T-helper 2 cell treated with Interferon-gamma antibody and Interleukin-4, amounts not matched to agents 5 μg/mL and 100 μg/mL, for 36 hours (primary cell): ENCODE measurements around the gene ATG9B.

ENCODE experiments used
- DNase-seq: peaks from one replicate; pipeline ENCODE4 v3.0.0; 2021; ENCODE audit warnings: low spot score
- H3K27ac Mint-ChIP-seq: one replicate; pipeline ENCODE4 v1.8.0; 2021; ENCODE audit warnings: mild to moderate bottlenecking, mixed read lengths
- H3K27me3 Mint-ChIP-seq: one replicate; pipeline ENCODE4 v1.8.0; 2021; ENCODE audit warnings: low read depth, mixed read lengths
- H3K36me3 Mint-ChIP-seq: one replicate; pipeline ENCODE4 v1.8.0; 2021; ENCODE audit warnings: low read depth, mixed read lengths
- H3K4me1 Mint-ChIP-seq: one replicate; pipeline ENCODE4 v1.8.0; 2021; ENCODE audit warnings: low read depth, mixed read lengths
- H3K4me3 Mint-ChIP-seq: one replicate; pipeline ENCODE4 v1.8.0; 2022; ENCODE audit warnings: mild to moderate bottlenecking, moderate library complexity, mixed read lengths
- H3K9me3 Mint-ChIP-seq: one replicate; pipeline ENCODE4 v1.8.0; 2021; ENCODE audit warnings: mixed read lengths

The ATG9B gene, protein sequence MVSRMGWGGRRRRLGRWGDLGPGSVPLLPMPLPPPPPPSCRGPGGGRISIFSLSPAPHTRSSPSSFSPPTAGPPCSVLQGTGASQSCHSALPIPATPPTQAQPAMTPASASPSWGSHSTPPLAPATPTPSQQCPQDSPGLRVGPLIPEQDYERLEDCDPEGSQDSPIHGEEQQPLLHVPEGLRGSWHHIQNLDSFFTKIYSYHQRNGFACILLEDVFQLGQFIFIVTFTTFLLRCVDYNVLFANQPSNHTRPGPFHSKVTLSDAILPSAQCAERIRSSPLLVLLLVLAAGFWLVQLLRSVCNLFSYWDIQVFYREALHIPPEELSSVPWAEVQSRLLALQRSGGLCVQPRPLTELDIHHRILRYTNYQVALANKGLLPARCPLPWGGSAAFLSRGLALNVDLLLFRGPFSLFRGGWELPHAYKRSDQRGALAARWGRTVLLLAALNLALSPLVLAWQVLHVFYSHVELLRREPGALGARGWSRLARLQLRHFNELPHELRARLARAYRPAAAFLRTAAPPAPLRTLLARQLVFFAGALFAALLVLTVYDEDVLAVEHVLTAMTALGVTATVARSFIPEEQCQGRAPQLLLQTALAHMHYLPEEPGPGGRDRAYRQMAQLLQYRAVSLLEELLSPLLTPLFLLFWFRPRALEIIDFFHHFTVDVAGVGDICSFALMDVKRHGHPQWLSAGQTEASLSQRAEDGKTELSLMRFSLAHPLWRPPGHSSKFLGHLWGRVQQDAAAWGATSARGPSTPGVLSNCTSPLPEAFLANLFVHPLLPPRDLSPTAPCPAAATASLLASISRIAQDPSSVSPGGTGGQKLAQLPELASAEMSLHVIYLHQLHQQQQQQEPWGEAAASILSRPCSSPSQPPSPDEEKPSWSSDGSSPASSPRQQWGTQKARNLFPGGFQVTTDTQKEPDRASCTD

DNA sequence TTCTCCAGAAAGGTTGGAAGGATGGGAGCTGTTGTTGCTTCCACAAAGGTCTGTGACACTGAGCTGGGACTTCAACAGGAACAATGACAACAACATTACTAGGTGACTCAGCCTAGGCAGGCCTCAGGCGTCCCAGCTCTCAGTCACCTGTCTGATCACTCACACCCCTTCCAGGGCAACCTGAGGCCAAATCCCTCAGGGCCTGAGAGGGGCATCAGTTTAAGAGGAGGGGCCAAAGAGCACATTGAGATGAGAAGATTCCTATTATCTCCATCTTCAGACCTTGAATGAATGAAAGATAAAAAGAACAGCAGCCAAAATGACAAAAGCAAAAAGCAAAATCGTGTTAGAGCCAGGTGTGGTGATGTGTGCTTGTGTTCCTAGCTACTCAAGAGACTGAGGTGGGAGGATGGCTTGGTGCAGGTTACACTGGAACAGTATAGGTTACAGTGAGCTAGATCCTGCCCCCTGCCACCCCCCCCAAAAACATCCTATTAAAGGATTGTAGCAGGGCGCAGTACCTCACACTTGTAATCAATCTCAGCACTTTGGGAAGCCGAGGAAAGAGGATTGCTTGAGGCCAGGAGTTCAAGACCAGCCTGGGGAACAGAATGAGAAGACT is at the start of gene ATG9B:
TSS of gene ATG9B (minus strand) at position 60 of the 622 bp plus-strand sequence. CDS start 71 bp downstream, outside the sequence.
- DNase-seq, result no peak
- Mint-ChIP-seq H3K27ac (no peak within 1 kb of the TSS), H3K4me3 (no peak within 1 kb of the TSS), H3K4me1 (peaks cover 16% of the 10 kb centered on the region), H3K27me3 (peaks cover 20% of the 10 kb centered on the region), H3K9me3 (no peaks in the 10 kb centered on the region), H3K36me3 (peaks cover 2% of the 10 kb centered on the region)

DNA sequence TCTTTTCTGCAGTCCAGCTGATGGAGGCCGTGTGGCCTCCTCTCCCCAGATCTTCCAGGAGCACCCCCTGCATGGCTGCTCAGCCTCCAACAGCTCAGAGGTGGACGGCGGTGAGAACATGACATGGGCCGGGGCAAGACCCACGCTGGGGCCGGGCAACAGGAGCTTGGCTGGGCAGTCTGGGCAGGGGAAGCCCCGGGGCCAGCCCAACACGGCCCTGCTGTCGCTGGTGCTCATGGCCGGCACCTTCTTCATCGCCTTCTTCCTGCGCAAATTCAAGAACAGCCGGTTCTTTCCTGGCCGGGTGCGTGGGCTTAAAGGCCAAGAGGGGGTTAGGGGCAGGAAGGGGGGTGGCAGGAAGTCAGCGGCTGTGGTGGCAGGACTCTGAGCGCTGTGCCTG is 49.7 kb upstream of the ATG9B start:
- Mint-ChIP-seq H3K27me3 (no peaks in the 10 kb centered on the region), H3K27ac (no peak overlapping the region), H3K36me3 (peaks cover 22% of the 10 kb centered on the region), H3K4me1 (peaks cover 6% of the 10 kb centered on the region), H3K9me3 (no peaks in the 10 kb centered on the region), H3K4me3 (no peak overlapping the region)
- no peak for DNase-seq

DNA sequence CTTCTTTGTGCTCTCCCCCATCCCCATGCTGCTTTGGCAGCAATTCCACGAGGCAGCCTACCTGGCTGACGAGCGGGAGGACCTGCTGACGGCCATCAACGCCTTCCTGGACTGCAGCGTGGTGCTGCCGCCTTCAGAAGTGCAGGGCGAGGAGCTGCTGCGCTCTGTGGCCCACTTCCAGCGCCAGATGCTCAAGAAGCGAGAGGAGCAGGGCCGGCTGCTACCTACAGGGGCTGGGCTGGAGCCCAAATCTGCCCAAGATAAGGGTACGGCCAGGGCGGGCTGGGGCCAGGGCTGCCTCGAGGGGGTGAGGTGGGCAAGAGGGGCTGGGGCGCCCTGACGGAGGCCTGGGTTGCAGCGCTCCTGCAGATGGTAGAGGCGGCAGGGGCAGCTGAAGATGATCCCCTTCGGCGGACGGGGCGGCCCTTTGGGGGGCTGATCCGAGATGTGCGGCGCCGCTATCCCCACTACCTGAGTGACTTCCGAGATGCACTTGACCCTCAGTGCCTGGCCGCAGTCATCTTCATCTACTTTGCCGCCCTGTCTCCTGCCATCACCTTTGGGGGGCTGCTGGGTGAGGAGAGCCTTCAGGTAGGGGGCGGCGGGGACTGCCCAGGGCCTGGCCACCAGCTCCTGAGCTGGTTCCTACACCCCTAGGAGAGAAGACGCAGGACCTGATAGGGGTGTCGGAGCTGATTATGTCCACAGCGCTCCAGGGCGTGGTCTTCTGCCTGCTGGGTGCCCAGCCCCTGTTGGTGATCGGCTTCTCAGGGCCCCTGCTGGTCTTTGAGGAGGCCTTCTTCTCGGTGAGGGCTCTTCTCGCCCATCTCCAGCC is 47.0 kb upstream of the ATG9B start:
- no peaks in the 10 kb centered on the region for H3K4me1 Mint-ChIP-seq
- no peak overlapping the region for H3K4me3 Mint-ChIP-seq
- no peaks in the 10 kb centered on the region for H3K27me3 Mint-ChIP-seq
- no peaks in the 10 kb centered on the region for H3K9me3 Mint-ChIP-seq
- no peak for DNase-seq
- no peak overlapping the region for H3K27ac Mint-ChIP-seq
- H3K36me3 Mint-ChIP-seq, result peaks cover 27% of the 10 kb centered on the region

DNA sequence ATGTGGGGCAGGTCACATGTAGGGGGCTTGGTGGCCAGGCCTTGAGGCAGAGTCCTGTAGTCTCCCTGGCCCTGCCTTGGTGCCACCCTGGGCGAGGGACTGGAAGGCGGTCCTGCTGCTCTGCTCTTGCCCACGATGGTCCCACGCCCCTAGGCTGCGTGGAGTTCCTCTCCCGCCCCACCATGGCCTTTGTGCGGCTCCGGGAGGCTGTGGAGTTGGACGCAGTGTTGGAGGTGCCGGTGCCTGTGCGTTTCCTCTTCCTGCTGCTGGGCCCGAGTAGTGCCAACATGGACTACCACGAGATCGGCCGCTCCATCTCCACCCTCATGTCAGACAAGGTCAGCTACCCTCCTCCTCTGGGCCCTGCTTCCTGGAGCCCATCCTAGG is 46.3 kb upstream of the ATG9B start:
- DNase-seq, result no peak
- Mint-ChIP-seq H3K27me3 (no peaks in the 10 kb centered on the region), H3K27ac (no peak overlapping the region), H3K4me3 (no peak overlapping the region), H3K36me3 (peaks cover 26% of the 10 kb centered on the region), H3K9me3 (no peaks in the 10 kb centered on the region), H3K4me1 (no peaks in the 10 kb centered on the region)

DNA sequence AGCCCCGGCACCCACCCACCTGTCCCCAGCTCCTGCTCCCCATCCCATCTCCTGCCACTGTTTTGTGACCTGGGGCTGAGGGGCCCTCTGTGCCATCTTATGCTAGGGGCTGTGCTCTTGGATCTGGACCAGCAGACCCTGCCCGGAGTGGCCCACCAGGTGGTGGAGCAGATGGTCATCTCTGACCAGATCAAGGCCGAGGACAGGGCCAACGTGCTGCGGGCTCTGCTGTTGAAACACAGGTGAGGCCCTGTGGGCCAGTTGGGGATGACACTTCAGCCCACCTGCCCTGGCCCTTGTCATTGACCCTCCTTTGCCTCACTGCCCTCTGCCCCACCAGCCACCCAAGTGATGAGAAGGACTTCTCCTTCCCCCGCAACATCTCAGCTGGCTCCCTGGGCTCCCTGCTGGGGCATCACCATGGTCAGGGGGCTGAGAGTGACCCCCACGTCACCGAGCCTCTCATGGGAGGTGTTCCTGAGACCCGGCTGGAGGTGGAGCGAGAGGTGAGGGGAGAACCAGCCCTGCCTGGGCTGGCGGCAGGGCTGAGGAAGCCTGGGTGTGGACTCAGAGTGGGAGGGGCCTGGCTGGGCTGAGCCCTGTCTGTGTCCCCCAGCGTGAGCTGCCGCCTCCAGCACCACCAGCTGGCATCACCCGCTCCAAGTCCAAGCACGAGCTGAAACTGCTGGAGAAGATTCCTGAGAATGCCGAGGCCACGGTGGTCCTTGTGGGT is 45.7 kb upstream of the ATG9B start:
- Mint-ChIP-seq H3K36me3 (peaks cover 28% of the 10 kb centered on the region), H3K9me3 (no peaks in the 10 kb centered on the region), H3K27ac (no peak overlapping the region)

DNA sequence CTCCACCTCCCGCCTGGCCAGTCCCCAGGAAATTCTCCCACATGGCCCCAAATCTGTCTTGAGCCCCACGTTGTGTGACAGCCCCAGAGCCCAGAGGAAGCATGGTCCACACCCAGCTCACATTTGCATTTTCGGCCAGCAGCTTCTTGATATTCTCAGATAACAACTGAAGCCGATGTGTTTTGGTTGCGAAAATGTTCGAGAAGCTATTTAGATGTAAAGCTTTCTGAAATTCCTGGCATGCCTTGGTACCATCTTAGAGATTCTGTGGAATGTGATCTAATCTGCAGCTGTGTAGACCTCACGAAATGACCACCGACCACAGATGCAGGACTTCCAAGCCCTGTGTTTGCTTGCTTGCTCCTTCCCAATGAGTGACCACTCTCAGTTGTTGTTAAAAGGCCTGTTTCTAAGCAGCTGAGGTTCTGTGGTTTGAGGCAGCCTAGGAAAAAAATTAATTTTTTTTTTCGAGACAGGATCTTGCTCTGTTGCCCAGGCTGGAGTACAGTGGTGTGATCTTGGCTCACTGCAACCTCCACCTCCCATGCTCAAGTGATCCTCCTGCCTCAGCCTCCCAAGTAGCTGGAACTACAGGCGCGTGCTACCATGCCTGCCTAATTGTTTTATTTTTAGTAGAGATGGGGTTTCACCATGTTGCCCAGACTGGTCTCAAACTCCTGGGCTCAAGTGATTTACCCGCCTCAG is 43.9 kb upstream of the ATG9B start:
- Mint-ChIP-seq H3K4me3 (no peak overlapping the region), H3K27me3 (no peaks in the 10 kb centered on the region), H3K9me3 (no peaks in the 10 kb centered on the region), H3K36me3 (peaks cover 32% of the 10 kb centered on the region), H3K4me1 (no peaks in the 10 kb centered on the region), H3K27ac (no peak overlapping the region)
- no peak for DNase-seq

More for the DNA sequence above, 45.7 kb upstream of the ATG9B start:
- Mint-ChIP-seq H3K4me3 (no peak overlapping the region), H3K4me1 (no peaks in the 10 kb centered on the region), H3K27me3 (no peaks in the 10 kb centered on the region)
- DNase-seq, result no peak

DNA sequence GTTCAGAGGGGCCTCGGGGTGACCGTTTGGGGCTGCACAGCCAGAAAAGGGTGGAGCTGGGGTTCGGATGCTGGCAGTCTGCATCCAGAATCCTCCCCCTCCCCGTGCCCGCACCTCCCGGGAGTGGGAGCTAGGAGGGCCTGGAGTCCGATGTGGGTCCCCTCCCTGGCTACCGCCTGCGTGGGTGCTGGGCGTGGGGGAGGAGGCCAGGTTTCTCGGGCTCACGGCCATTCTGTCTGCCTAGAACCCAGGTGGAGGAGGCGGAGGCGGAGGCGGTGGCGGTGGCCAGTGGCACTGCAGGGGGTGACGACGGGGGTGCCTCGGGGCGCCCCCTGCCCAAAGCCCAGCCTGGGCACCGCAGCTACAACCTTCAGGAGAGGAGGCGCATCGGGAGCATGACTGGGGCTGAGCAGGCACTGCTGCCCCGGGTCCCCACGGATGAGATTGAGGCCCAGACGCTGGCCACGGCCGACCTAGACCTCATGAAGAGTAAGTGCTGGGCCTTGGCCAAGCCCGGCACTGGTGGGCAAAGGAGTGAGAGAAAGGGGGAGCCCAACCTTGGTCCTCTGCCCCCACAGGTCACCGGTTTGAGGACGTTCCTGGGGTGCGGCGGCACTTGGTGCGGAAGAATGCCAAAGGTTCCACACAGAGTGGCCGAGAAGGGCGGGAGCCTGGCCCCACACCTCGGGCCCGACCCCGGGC is 42.1 kb upstream of the ATG9B start:
- H3K4me3 Mint-ChIP-seq, result no peak overlapping the region
- H3K9me3 Mint-ChIP-seq, result no peaks in the 10 kb centered on the region
- H3K4me1 Mint-ChIP-seq, result peaks cover 6% of the 10 kb centered on the region
- DNase-seq, result no peak
- H3K27me3 Mint-ChIP-seq, result no peaks in the 10 kb centered on the region
- H3K36me3 Mint-ChIP-seq, result peaks cover 27% of the 10 kb centered on the region
- no peak overlapping the region for H3K27ac Mint-ChIP-seq

DNA sequence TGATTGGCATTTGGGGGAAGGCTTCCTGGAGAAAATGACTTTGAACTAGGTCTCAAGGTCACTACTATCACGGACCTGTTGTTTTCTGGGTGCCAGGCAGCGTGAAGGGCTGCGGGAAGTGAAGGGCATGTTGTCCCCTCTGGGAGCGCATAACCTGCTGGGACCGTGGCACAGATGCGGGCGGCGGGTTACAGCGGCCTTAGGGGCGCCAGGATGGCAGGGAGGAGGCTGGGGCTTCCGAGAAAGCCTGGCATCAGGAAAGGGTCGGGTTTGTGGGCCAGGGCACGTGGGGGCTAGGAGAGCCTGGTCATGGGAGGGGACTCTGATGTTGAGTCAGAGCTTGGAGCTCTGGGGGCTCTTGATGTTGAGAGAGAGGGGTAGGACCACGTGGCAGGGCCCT is 41.2 kb upstream of the ATG9B start:
- Mint-ChIP-seq H3K4me1 (peaks cover 10% of the 10 kb centered on the region), H3K36me3 (peaks cover 25% of the 10 kb centered on the region), H3K4me3 (no peak overlapping the region), H3K9me3 (no peaks in the 10 kb centered on the region), H3K27me3 (no peaks in the 10 kb centered on the region), H3K27ac (no peak overlapping the region)
- DNase-seq, result no peak

DNA sequence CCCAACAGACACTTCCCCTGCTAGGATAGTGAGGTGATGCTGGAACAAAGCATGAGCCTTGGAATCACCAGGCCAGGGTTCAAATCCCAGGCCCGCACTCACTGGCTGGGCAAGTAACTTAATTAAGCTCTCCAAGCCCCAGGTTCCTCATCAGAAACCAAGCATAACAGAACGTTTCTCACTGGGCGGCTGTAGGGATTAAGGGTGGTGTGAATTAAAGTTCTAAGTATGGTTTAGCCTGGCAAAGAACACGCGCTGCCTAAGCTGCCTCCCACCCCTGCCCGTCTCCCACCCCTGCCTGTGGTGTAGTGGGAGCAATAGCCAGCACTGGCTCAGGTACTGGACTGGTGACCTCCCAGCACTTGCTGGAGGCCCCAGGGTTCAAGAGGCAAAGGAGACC is 40.7 kb upstream of the ATG9B start:
- peaks cover 10% of the 10 kb centered on the region for H3K4me1 Mint-ChIP-seq
- H3K4me3 Mint-ChIP-seq, result no peak overlapping the region
- no peaks in the 10 kb centered on the region for H3K9me3 Mint-ChIP-seq
- peaks cover 25% of the 10 kb centered on the region for H3K36me3 Mint-ChIP-seq
- no peak overlapping the region for H3K27ac Mint-ChIP-seq
- H3K27me3 Mint-ChIP-seq, result no peaks in the 10 kb centered on the region
- no peak for DNase-seq

DNA sequence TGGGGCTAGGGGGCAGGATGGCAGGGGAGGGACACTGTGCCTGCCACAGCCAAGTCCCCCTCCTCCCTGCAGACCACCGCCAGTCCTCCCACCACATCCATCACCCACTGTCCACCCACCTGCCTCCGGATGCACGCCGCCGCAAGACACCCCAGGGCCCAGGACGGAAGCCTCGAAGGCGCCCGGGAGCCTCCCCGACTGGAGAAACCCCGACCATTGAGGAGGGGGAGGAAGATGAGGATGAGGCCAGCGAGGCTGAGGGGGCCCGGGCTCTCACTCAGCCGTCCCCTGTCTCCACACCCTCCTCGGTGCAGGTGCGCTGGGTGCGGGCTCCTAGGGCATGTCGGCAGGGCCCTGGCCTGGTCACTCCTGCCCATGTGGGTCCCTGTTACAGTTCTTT is 40.2 kb upstream of the ATG9B start:
- H3K4me3 Mint-ChIP-seq, result no peak overlapping the region
- no peak overlapping the region for H3K27ac Mint-ChIP-seq
- H3K9me3 Mint-ChIP-seq, result no peaks in the 10 kb centered on the region
- H3K27me3 Mint-ChIP-seq, result no peaks in the 10 kb centered on the region
- DNase-seq, result no peak
- peaks cover 25% of the 10 kb centered on the region for H3K36me3 Mint-ChIP-seq
- H3K4me1 Mint-ChIP-seq, result peaks cover 10% of the 10 kb centered on the region

DNA sequence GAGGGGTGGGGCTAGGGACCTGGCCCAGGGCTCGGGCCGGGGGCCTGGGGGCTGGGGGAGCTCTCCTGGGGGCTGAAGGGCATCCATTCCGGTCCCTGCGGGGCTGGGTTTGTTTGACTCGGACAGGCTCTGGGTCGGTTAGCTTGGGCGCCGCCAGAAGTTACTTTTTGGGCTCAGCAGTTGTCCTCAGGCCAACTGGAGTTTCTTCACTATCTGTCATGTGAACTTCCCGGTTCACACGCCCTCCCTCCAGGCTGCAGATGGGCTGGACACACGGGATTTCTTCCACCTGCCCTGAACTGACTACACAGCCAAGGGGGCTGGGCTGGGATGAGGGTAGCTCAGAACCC is 38.9 kb upstream of the ATG9B start:
- Mint-ChIP-seq H3K27ac (no peak overlapping the region), H3K27me3 (no peaks in the 10 kb centered on the region), H3K4me1 (peaks cover 17% of the 10 kb centered on the region), H3K9me3 (no peaks in the 10 kb centered on the region), H3K4me3 (no peak overlapping the region), H3K36me3 (peaks cover 20% of the 10 kb centered on the region)
- no peak for DNase-seq
